Keratinocyte (primary cell): ENCODE measurements around the gene ERC1. TPM values are rescaled to one million over a fixed set of nuclear protein-coding genes. Genes with fewer than 3 reads are reported as not detected.

Experiments used
- DNase-seq: peaks from one replicate; pipeline ENCODE4 v3.0.0-alpha.2; 2011; ENCODE audit warnings: low read depth, missing footprints, low spot score
- FAIRE-seq: peaks from 2 replicates; lab custom pipeline; 2011; peaks lifted over from hg19 to GRCh38; lab: Jason Lieb, UNC
- H2AFZ ChIP-seq: 2 replicates; pipeline ENCODE4 v1.6.0; 2012; ENCODE audit warnings: low read length, control low read depth, inconsistent platforms; ENCODE audit not compliant: control insufficient read depth
- H3K27ac ChIP-seq: 2 replicates; pipeline ENCODE4 v1.5.1; 2011; ENCODE audit warnings: low read length; ENCODE audit not compliant: control insufficient read depth, insufficient read depth
- H3K27me3 ChIP-seq: 3 replicates; pipeline ENCODE4 v1.6.0; 2011; ENCODE audit warnings: low read length; ENCODE audit not compliant: control insufficient read depth, insufficient read depth; ENCODE audit errors: extremely low read depth
- H3K36me3 ChIP-seq, 2 experiments: 2 replicates in 1 of 2; 3 replicates in 1 of 2; pipeline ENCODE4 v1.5.1; 2011; ENCODE audit warnings: low read length in 2 of 2, mild to moderate bottlenecking in 1 of 2; ENCODE audit not compliant: control insufficient read depth in 2 of 2, insufficient read depth in 2 of 2; ENCODE audit errors: extremely low read depth in 1 of 2
- H3K4me1 ChIP-seq: 3 replicates; pipeline ENCODE4 v1.5.1; 2011; ENCODE audit warnings: low read length; ENCODE audit not compliant: control insufficient read depth, insufficient read depth; ENCODE audit errors: extremely low read depth
- H3K4me2 ChIP-seq: 3 replicates; pipeline ENCODE4 v1.6.0; 2011; ENCODE audit warnings: low read depth, low read length; ENCODE audit not compliant: control insufficient read depth, insufficient read depth; ENCODE audit errors: extremely low read depth
- H3K4me3 ChIP-seq, 3 experiments: fragments of 200-600 bp in 1 of 3; sonication (generic) in 1 of 3; 2 replicates in 2 of 3; 3 replicates in 1 of 3; pipeline ENCODE4 v1.5.1; 2011 to 2016; ENCODE audit warnings: low read length in 3 of 3, mild to moderate bottlenecking in 3 of 3, control low read depth in 2 of 3, inconsistent platforms in 1 of 3, low read depth in 1 of 3, mixed read lengths in 1 of 3, mixed run types in 1 of 3, moderate library complexity in 1 of 3; ENCODE audit not compliant: control insufficient read depth in 2 of 3, insufficient read depth in 2 of 3; ENCODE audit errors: extremely low read depth in 1 of 3
- H3K79me2 ChIP-seq: 2 replicates; pipeline ENCODE4 v1.6.0; 2012; ENCODE audit warnings: low read length; ENCODE audit not compliant: control insufficient read depth, insufficient read depth
- H3K9ac ChIP-seq: 3 replicates; pipeline ENCODE4 v1.6.0; 2011; ENCODE audit warnings: low read length; ENCODE audit not compliant: control insufficient read depth, insufficient read depth; ENCODE audit errors: extremely low read depth
- H3K9me1 ChIP-seq: 3 replicates; pipeline ENCODE4 v1.6.0; 2011; ENCODE audit warnings: low read length; ENCODE audit not compliant: control insufficient read depth, insufficient read depth; ENCODE audit errors: extremely low read depth
- H3K9me3 ChIP-seq: 2 replicates; pipeline ENCODE4 v1.5.1; 2012; ENCODE audit warnings: low read depth, low read length; ENCODE audit not compliant: control insufficient read depth
- H4K20me1 ChIP-seq: 3 replicates; pipeline ENCODE4 v1.6.0; 2011; ENCODE audit warnings: low read length; ENCODE audit not compliant: control insufficient read depth, insufficient read depth; ENCODE audit errors: extremely low read depth
- EZH2 ChIP-seq: IDR thresholded peaks from one replicate; pipeline ENCODE4 v1.6.1; 2012; ENCODE audit warnings: inconsistent platforms, mild to moderate bottlenecking, low read length, moderate library complexity
- dilution Hi-C: fragments of 300-500 bp; cut with MboI; formaldehyde crosslinking; loops from one replicate; pipeline ENCODE4 v1.7.0; 2020; ENCODE audit warnings: low sequenced_read_pairs; ENCODE audit not compliant: extremely low pct_ligation_motif_present
- polyA plus RNA-seq, 5 experiments: library from polyadenylated mRNA; depleted of rRNA in 3 of 5; stranded (reverse) in 3 of 5; stranded (forward) in 1 of 5; unstranded in 1 of 5; fragments of >200 nt; gene quantifications; 1 replicate in 1 of 5; 2 replicates in 3 of 5; 3 replicates in 1 of 5; pipeline versions ENCODE4 v1.2.1 to v1.2.3, GENCODE V29; 2011 to 2012; ENCODE audit warnings: missing spikeins in 2 of 5, low read depth in 1 of 5, low replicate concordance in 1 of 5
- TF ChIP-seq, protein P1 (sequence below), 3 experiments: IDR thresholded peaks in 1 of 3; conservative IDR thresholded peaks in 1 of 3; optimal IDR thresholded peaks in 1 of 3; 2 replicates in 2 of 3; 3 replicates in 1 of 3; pipeline versions ENCODE3 to v1.5.1; 2011; ENCODE audit warnings: low read length in 3 of 3, mild to moderate bottlenecking in 3 of 3, moderate library complexity in 2 of 3, control low read depth in 1 of 3, inconsistent platforms in 1 of 3; ENCODE audit not compliant: insufficient read depth in 2 of 3; ENCODE audit errors: extremely low read depth in 1 of 3

ERC1 gene
- polyA plus RNA-seq, 1 donor (not counting 4 experiments of a cell fraction or from before 2014, with no cell fraction given) = 16.1 TPM

DNA sequence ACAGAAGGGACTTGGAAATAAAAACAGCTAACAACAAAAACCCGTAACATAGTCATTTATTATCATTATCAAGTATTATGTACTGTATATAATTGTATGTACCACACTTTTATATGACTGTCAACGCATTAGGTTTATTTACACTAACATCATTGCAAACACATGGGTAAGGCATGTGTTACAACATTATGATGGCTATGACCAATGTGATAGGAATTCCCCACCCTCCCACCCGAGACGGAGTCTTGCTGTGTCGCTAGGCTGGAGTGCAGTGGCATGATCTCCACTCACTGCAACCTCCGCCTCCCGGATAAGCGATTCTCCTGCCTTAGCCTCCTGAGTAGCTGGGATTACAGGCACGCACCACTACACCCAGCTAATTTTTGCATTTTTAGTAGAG lies 82.6 kb downstream of the ERC1 start:
- H3K27me3 ChIP-seq = no peaks in the 10 kb centered on the region
- no peaks in the 10 kb centered on the region for H3K9me3 ChIP-seq
- DNase-seq = no peak
- H3K4me1 ChIP-seq = no peaks in the 10 kb centered on the region
- H3K9me1 ChIP-seq = no peaks in the 10 kb centered on the region
- H4K20me1 ChIP-seq = no peaks in the 10 kb centered on the region
- peaks cover 0 to 1% of the 10 kb centered on the region in 2 experiments for H3K36me3 ChIP-seq
- H3K9ac ChIP-seq = no peak overlapping the region
- no peak overlapping the region for H3K4me2 ChIP-seq
- H3K4me3 ChIP-seq = no peak overlapping the region
- no peak for TF ChIP-seq EZH2
- TF ChIP-seq, protein P1, sequence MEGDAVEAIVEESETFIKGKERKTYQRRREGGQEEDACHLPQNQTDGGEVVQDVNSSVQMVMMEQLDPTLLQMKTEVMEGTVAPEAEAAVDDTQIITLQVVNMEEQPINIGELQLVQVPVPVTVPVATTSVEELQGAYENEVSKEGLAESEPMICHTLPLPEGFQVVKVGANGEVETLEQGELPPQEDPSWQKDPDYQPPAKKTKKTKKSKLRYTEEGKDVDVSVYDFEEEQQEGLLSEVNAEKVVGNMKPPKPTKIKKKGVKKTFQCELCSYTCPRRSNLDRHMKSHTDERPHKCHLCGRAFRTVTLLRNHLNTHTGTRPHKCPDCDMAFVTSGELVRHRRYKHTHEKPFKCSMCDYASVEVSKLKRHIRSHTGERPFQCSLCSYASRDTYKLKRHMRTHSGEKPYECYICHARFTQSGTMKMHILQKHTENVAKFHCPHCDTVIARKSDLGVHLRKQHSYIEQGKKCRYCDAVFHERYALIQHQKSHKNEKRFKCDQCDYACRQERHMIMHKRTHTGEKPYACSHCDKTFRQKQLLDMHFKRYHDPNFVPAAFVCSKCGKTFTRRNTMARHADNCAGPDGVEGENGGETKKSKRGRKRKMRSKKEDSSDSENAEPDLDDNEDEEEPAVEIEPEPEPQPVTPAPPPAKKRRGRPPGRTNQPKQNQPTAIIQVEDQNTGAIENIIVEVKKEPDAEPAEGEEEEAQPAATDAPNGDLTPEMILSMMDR (optimal IDR thresholded peaks at IDR 0.05 in 1 of 3, IDR thresholded peaks at IDR 0.05 in 1 of 3, conservative IDR thresholded peaks at IDR 0.05 in 1 of 3; ENCODE audit: extremely low read depth in 1 of 3, insufficient read depth in 2 of 3, low read length in 3 of 3) = no peak
- dilution Hi-C loops = loop anchor here (10.0 kb wide), 1 partner anchor 129 kb away; the partner anchor contains the start of gene RAD52
- no peak overlapping the region for H3K27ac ChIP-seq
- no peak for FAIRE-seq
- no peak overlapping the region for H2AFZ ChIP-seq
- H3K79me2 ChIP-seq = peaks cover 52% of the 10 kb centered on the region

- Histone ChIP-seq H3K9ac (no peak overlapping the region), H3K9me3 (no peaks in the 10 kb centered on the region), H3K79me2 (peaks cover 35% of the 10 kb centered on the region), H3K36me3 (peaks cover 0 to 1% of the 10 kb centered on the region in 2 experiments), H3K27me3 (no peaks in the 10 kb centered on the region), H3K9me1 (no peaks in the 10 kb centered on the region), H3K4me2 (no peak overlapping the region), H4K20me1 (no peaks in the 10 kb centered on the region), H3K4me1 (no peaks in the 10 kb centered on the region), H2AFZ (no peak overlapping the region), H3K27ac (no peak overlapping the region), H3K4me3 (no peak overlapping the region)
- no peak for DNase-seq
- dilution Hi-C loops = loop anchor here (10.0 kb wide), 1 partner anchor 132 kb away; the partner anchor contains the start of gene RAD52
- TF ChIP-seq EZH2 = no peak
- TF ChIP-seq, protein P1 (optimal IDR thresholded peaks at IDR 0.05 in 1 of 3, IDR thresholded peaks at IDR 0.05 in 1 of 3, conservative IDR thresholded peaks at IDR 0.05 in 1 of 3; ENCODE audit: extremely low read depth in 1 of 3, insufficient read depth in 2 of 3, low read length in 3 of 3) = no peak
- FAIRE-seq = no peak
Observed at GRCh38 chr12:1077036-1077803, 86.2 kb downstream of the ERC1 start.
